OCI-LY1 (cell line): ENCODE measurements around the gene TAF6L.

ENCODE experiments used
- CTCF ChIP-seq: fragments of 200-600 bp; sonication (generic), shearing (Covaris generic); IDR thresholded peaks from 2 replicates; pipeline ENCODE4 v1.5.1; 2017; ENCODE audit warnings: mild to moderate bottlenecking, antibody characterized with exemption, low read length, moderate library complexity, mixed read lengths
- EZH2 ChIP-seq: fragments of 200-600 bp; sonication (generic), shearing (Covaris generic); IDR thresholded peaks from 2 replicates; pipeline ENCODE4 v1.8.0; 2017; ENCODE audit warnings: borderline replicate concordance, mixed run types, mild to moderate bottlenecking, antibody characterized with exemption, low read length, moderate library complexity, mixed read lengths

GRCh38 chr11:62792202-62792575 is 21.0 kb downstream of the TAF6L start:
- TF ChIP-seq CTCF (no peak), EZH2 (no peak)
